T-helper 17 cell (primary cell): ENCODE measurements around the gene MSRB1. TPM values are rescaled to one million over a fixed set of nuclear protein-coding genes. Genes with fewer than 3 reads are reported as not detected.
"Not testable (repeated sequence)": the region's sequence is repeated elsewhere in the genome, so short reads cannot be mapped to it uniquely, and the experiment has no call there.

Experiments
- ATAC-seq: fragments of 150-1000 bp; cut with Tn5 transposase; 2 replicates; pipeline ENCODE4 v1.10.0; 2021; ENCODE audit warnings: mild to moderate bottlenecking, moderate library complexity
- DNase-seq, 3 donors: peaks; one replicate each; pipeline versions ENCODE4 v3.0.0 to v3.0.0-alpha.2; 2020 to 2021
- H3K9me3 ChIP-seq: one replicate; pipeline ENCODE4 v1.7.0; 2013; ENCODE audit warnings: low read length, mild to moderate bottlenecking; ENCODE audit not compliant: control insufficient read depth, poor library complexity, severe bottlenecking
- H3K27ac Mint-ChIP-seq: one replicate; pipeline ENCODE4 v1.8.0; 2022; ENCODE audit warnings: mild to moderate bottlenecking, moderate library complexity, mixed read lengths
- H3K27me3 Mint-ChIP-seq: one replicate; pipeline ENCODE4 v1.8.0; 2022; ENCODE audit warnings: mixed read lengths
- H3K36me3 Mint-ChIP-seq: one replicate; pipeline ENCODE4 v1.8.0; 2022; ENCODE audit warnings: low read depth, mixed read lengths
- H3K4me1 Mint-ChIP-seq: one replicate; pipeline ENCODE4 v1.8.0; 2022; ENCODE audit warnings: mild to moderate bottlenecking, mixed read lengths
- H3K4me3 Mint-ChIP-seq: one replicate; pipeline ENCODE4 v1.8.0; 2022; ENCODE audit warnings: mild to moderate bottlenecking, moderate library complexity, mixed read lengths
- total RNA-seq, 4 donors: library from RNA in 2 of 4; stranded (reverse) in 2 of 4; gene quantifications; one replicate each; pipeline ENCODE4 v1.2.3 and lab custom pipeline; 2022 to 2026

Gene MSRB1
- total RNA-seq, 2 donors from 2014 or later = 3.8 to 4.9 TPM

- no peak overlapping the region for H3K27ac Mint-ChIP-seq
- ATAC-seq (no peak), DNase-seq (no peak)
- H3K36me3 Mint-ChIP-seq = no peaks in the 10 kb centered on the region
- no peaks in the 10 kb centered on the region for H3K27me3 Mint-ChIP-seq
- no peaks in the 10 kb centered on the region for H3K9me3 ChIP-seq
- H3K4me3 Mint-ChIP-seq = no peak overlapping the region
- peaks cover 14% of the 10 kb centered on the region for H3K4me1 Mint-ChIP-seq
Measured at GRCh38 chr16:1946495-1947368, 3.7 kb upstream of the MSRB1 start.

GRCh38 chr16:1945559-1946391 lies 2.8 kb upstream of the MSRB1 start:
- no peak for DNase-seq
- no peak overlapping the region for H3K27ac Mint-ChIP-seq
- H3K36me3 Mint-ChIP-seq = no peaks in the 10 kb centered on the region
- peaks cover 14% of the 10 kb centered on the region for H3K4me1 Mint-ChIP-seq
- H3K27me3 Mint-ChIP-seq = no peaks in the 10 kb centered on the region
- no peaks in the 10 kb centered on the region for H3K9me3 ChIP-seq
- no peak overlapping the region for H3K4me3 Mint-ChIP-seq
- no peak for ATAC-seq

- no peak for DNase-seq
- peaks cover 14% of the 10 kb centered on the region for H3K4me1 Mint-ChIP-seq
- no peaks in the 10 kb centered on the region for H3K9me3 ChIP-seq
- ATAC-seq = no peak
- peak overlapping the region; percentile 43 for H3K4me3 Mint-ChIP-seq
- H3K36me3 Mint-ChIP-seq = no peaks in the 10 kb centered on the region
- H3K27ac Mint-ChIP-seq = no peak overlapping the region
- H3K27me3 Mint-ChIP-seq = no peaks in the 10 kb centered on the region
Measured at GRCh38 chr16:1944612-1945199, 1.7 kb upstream of the MSRB1 start.

GRCh38 chr16:1942047-1942809 lies 771 bp downstream of the MSRB1 start:
- no peaks in the 10 kb centered on the region for H3K36me3 Mint-ChIP-seq
- peak overlapping the region; percentile 65 for H3K27ac Mint-ChIP-seq
- H3K4me1 Mint-ChIP-seq = peaks cover 14% of the 10 kb centered on the region
- H3K9me3 ChIP-seq = no peaks in the 10 kb centered on the region
- DNase-seq (no peak), ATAC-seq (no peak)
- H3K27me3 Mint-ChIP-seq = no peaks in the 10 kb centered on the region
- peak overlapping the region; percentile 91 for H3K4me3 Mint-ChIP-seq

GRCh38 chr16:1941162-1942046 lies 1.6 kb downstream of the MSRB1 start:
- H3K4me1 Mint-ChIP-seq = peaks cover 14% of the 10 kb centered on the region
- peak overlapping the region; percentile 91 for H3K4me3 Mint-ChIP-seq
- H3K27me3 Mint-ChIP-seq = no peaks in the 10 kb centered on the region
- ATAC-seq (no peak), DNase-seq (no peak)
- H3K36me3 Mint-ChIP-seq = no peaks in the 10 kb centered on the region
- H3K27ac Mint-ChIP-seq = no peak overlapping the region
- no peaks in the 10 kb centered on the region for H3K9me3 ChIP-seq

- Mint-ChIP-seq H3K27ac (no peak overlapping the region), H3K4me3 (no peak overlapping the region), H3K36me3 (no peaks in the 10 kb centered on the region), H3K4me1 (peaks cover 14% of the 10 kb centered on the region), H3K27me3 (no peaks in the 10 kb centered on the region)
- DNase-seq = no peak
- no peaks in the 10 kb centered on the region for H3K9me3 ChIP-seq
- ATAC-seq = no peak
Measured at GRCh38 chr16:1940273-1941161, 2.5 kb downstream of the MSRB1 start.

GRCh38 chr16:1939833-1940232 lies 3.2 kb downstream of the MSRB1 start:
- H3K36me3 Mint-ChIP-seq, H3K9me3 ChIP-seq, H3K27me3 Mint-ChIP-seq, H3K4me3 Mint-ChIP-seq, DNase-seq, ATAC-seq, H3K27ac Mint-ChIP-seq: not testable (repeated sequence)
- H3K4me1 Mint-ChIP-seq = peaks cover 14% of the 10 kb centered on the region

- no peak for ATAC-seq
- Mint-ChIP-seq H3K27ac (no peak overlapping the region), H3K27me3 (no peaks in the 10 kb centered on the region), H3K4me1 (peaks cover 11% of the 10 kb centered on the region), H3K4me3 (no peak overlapping the region), H3K36me3 (no peaks in the 10 kb centered on the region)
- H3K9me3 ChIP-seq = no peaks in the 10 kb centered on the region
- no peak for DNase-seq
Measured at GRCh38 chr16:1938910-1939309, 4.1 kb downstream of the MSRB1 start.

- H3K9me3 ChIP-seq = no peaks in the 10 kb centered on the region
- no peak for ATAC-seq
- H3K4me1 Mint-ChIP-seq = peaks cover 7% of the 10 kb centered on the region
- no peaks in the 10 kb centered on the region for H3K27me3 Mint-ChIP-seq
- DNase-seq = no peak
- no peak overlapping the region for H3K4me3 Mint-ChIP-seq
- H3K36me3 Mint-ChIP-seq = no peaks in the 10 kb centered on the region
- no peak overlapping the region for H3K27ac Mint-ChIP-seq
Measured at GRCh38 chr16:1938316-1938715, 4.7 kb downstream of the MSRB1 start.

GRCh38 chr16:1936945-1937479 lies 6.0 kb downstream of the MSRB1 start:
- DNase-seq (no peak), ATAC-seq (no peak)
- H3K27me3 Mint-ChIP-seq = no peaks in the 10 kb centered on the region
- no peak overlapping the region for H3K4me3 Mint-ChIP-seq
- H3K36me3 Mint-ChIP-seq = no peaks in the 10 kb centered on the region
- H3K27ac Mint-ChIP-seq = no peak overlapping the region
- H3K9me3 ChIP-seq = no peaks in the 10 kb centered on the region
- H3K4me1 Mint-ChIP-seq = peaks cover 2% of the 10 kb centered on the region

- DNase-seq = no peak
- no peaks in the 10 kb centered on the region for H3K9me3 ChIP-seq
- no peaks in the 10 kb centered on the region for H3K36me3 Mint-ChIP-seq
- H3K4me3 Mint-ChIP-seq = no peak overlapping the region
- peak overlapping the region; percentile 47 for H3K27ac Mint-ChIP-seq
- ATAC-seq = no peak
- H3K4me1 Mint-ChIP-seq = peaks cover 2% of the 10 kb centered on the region
- H3K27me3 Mint-ChIP-seq = no peaks in the 10 kb centered on the region
Measured at GRCh38 chr16:1933097-1933661, 9.8 kb downstream of the MSRB1 start.
